ENCODE measurements around the gene AKR1C2.
"Not testable (repeated sequence)": the region's sequence is repeated elsewhere in the genome, so short reads cannot be mapped to it uniquely, and the experiment has no call there.

DNA sequence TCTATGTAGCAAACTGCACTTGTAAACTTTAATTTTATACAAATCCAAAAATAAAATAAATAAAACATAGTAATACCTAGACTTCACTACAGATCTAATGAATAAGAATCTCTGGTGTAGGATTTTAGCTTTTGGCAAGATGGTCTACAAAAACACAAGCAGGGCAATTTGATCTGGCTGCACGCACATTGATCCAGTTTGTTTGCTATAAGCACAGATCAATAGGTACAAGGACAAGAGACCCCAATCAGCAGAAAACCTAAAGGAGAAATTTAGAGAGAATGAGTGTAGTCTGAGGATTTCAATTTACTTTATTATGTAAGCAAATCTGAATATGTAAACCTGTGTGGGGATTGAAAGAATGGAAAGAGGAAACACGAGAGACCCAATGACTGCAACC, 7.7 kb upstream of the AKR1C2 start:
- TF ChIP-seq POLR2AphosphoS5, POLR2A, TAF1, SPI1 (IDR thresholded peaks at IDR 0.05; ENCODE audit: low read depth, low read length): not testable (repeated sequence)

Measured in GM12891 (cell line).